H9 (cell line): ENCODE results near the gene AP2A2. TPM values are rescaled to one million over a fixed set of nuclear protein-coding genes. Genes with fewer than 3 reads are reported as not detected.

Source experiments
- DNase-seq: peaks from one replicate; pipeline ENCODE4 v3.0.0-alpha.2; 2017
- H2AFZ ChIP-seq: one replicate; pipeline ENCODE4 v1.6.1; 2013; ENCODE audit warnings: mild to moderate bottlenecking, low read length, control low read depth, moderate library complexity
- H2AK5ac ChIP-seq: 2 replicates; pipeline ENCODE4 v1.6.1; 2013; ENCODE audit warnings: low read length, control low read depth, mixed read lengths; ENCODE audit not compliant: insufficient read length
- H2BK120ac ChIP-seq: one replicate; pipeline ENCODE4 v1.6.1; 2013; ENCODE audit warnings: low read depth, mild to moderate bottlenecking, low read length, control low read depth, inconsistent platforms; ENCODE audit not compliant: poor library complexity, severe bottlenecking
- H2BK12ac ChIP-seq: 2 replicates; pipeline ENCODE4 v1.6.1; 2013; ENCODE audit warnings: low read length, control low read depth, mixed read lengths, low read depth; ENCODE audit not compliant: insufficient read length
- H2BK15ac ChIP-seq: 2 replicates; pipeline ENCODE4 v1.6.1; 2013; ENCODE audit warnings: low read depth, low read length, control low read depth
- H2BK20ac ChIP-seq: one replicate; pipeline ENCODE4 v1.6.1; 2013; ENCODE audit warnings: low read depth, mild to moderate bottlenecking, low read length, control low read depth, inconsistent platforms; ENCODE audit not compliant: poor library complexity, severe bottlenecking
- H2BK5ac ChIP-seq: 2 replicates; pipeline ENCODE4 v1.6.1; 2013; ENCODE audit warnings: low read length, control low read depth, mixed read lengths; ENCODE audit not compliant: insufficient read length
- H3K14ac ChIP-seq: 2 replicates; pipeline ENCODE4 v1.6.1; 2013; ENCODE audit warnings: low read length, control low read depth; ENCODE audit not compliant: insufficient read depth
- H3K18ac ChIP-seq: 2 replicates; pipeline ENCODE4 v1.6.1; 2013; ENCODE audit warnings: low read depth, mild to moderate bottlenecking, mixed read lengths, low read length, control low read depth; ENCODE audit not compliant: insufficient read length
- H3K23ac ChIP-seq: 2 replicates; pipeline ENCODE4 v1.6.1; 2013; ENCODE audit warnings: low read length, control low read depth, mixed read lengths, low read depth; ENCODE audit not compliant: insufficient read length
- H3K23me2 ChIP-seq: 2 replicates; pipeline ENCODE4 v1.6.1; 2013; ENCODE audit warnings: low read depth, mild to moderate bottlenecking, mixed read lengths, low read length, control low read depth; ENCODE audit not compliant: insufficient read length, poor library complexity, severe bottlenecking
- H3K27ac ChIP-seq: 2 replicates; pipeline ENCODE4 v1.5.1; 2013; ENCODE audit warnings: low read length, control low read depth, mixed read lengths, low read depth; ENCODE audit not compliant: insufficient read length
- H3K27me3 ChIP-seq: 2 replicates; pipeline ENCODE4 v1.6.1; 2013; ENCODE audit warnings: low read length, control low read depth, inconsistent platforms; ENCODE audit not compliant: insufficient read depth
- H3K4ac ChIP-seq: 2 replicates; pipeline ENCODE4 v1.6.1; 2013; ENCODE audit warnings: low read depth, mild to moderate bottlenecking, control low read depth, inconsistent platforms, low read length, moderate library complexity
- H3K4me1 ChIP-seq: 2 replicates; pipeline ENCODE4 v1.6.1; 2013; ENCODE audit warnings: low read length, control low read depth, inconsistent platforms; ENCODE audit not compliant: insufficient read depth
- H3K4me2 ChIP-seq: 2 replicates; pipeline ENCODE4 v1.6.1; 2013; ENCODE audit warnings: low read length, control low read depth, mixed read lengths; ENCODE audit not compliant: insufficient read length, insufficient read depth
- H3K56ac ChIP-seq: 2 replicates; pipeline ENCODE4 v1.6.1; 2013; ENCODE audit warnings: low read depth, mild to moderate bottlenecking, mixed read lengths, low read length, control low read depth; ENCODE audit not compliant: insufficient read length
- H3K79me1 ChIP-seq: 2 replicates; pipeline ENCODE4 v1.6.1; 2013; ENCODE audit warnings: low read depth, mild to moderate bottlenecking, moderate library complexity, low read length, control low read depth, inconsistent platforms; ENCODE audit not compliant: insufficient read depth, poor library complexity, severe bottlenecking
- H3K79me2 ChIP-seq: 2 replicates; pipeline ENCODE4 v1.6.1; 2013; ENCODE audit warnings: low read length, control low read depth, inconsistent platforms; ENCODE audit not compliant: insufficient read depth
- H3K9ac ChIP-seq: 2 replicates; pipeline ENCODE4 v1.6.1; 2013; ENCODE audit warnings: low read length, control low read depth, mixed read lengths; ENCODE audit not compliant: insufficient read length; ENCODE audit errors: extremely low read depth
- H3K9me3 ChIP-seq: one replicate; pipeline ENCODE4 v1.6.1; 2013; ENCODE audit warnings: low read depth, low read length, inconsistent platforms; ENCODE audit not compliant: control insufficient read depth
- H3T11ph ChIP-seq: one replicate; pipeline ENCODE4 v1.6.1; 2013; ENCODE audit warnings: mild to moderate bottlenecking, low read length, control low read depth, inconsistent platforms
- H4K20me1 ChIP-seq: one replicate; pipeline ENCODE4 v1.6.1; 2013; ENCODE audit not compliant: control insufficient read depth, insufficient read length, insufficient read depth
- H4K5ac ChIP-seq: 2 replicates; pipeline ENCODE4 v1.6.1; 2013; ENCODE audit warnings: low read depth, mild to moderate bottlenecking, mixed read lengths, low read length, control low read depth; ENCODE audit not compliant: insufficient read length
- H4K8ac ChIP-seq: replicated peaks from 2 replicates; pipeline ENCODE4 v1.6.1; 2013; ENCODE audit warnings: low read length, control low read depth, mixed read lengths, low read depth; ENCODE audit not compliant: insufficient read length
- H4K91ac ChIP-seq: 2 replicates; pipeline ENCODE4 v1.6.1; 2013; ENCODE audit warnings: low read depth, mild to moderate bottlenecking, moderate library complexity, mixed read lengths, low read length, control low read depth; ENCODE audit not compliant: insufficient read length
- H3K27ac Mint-ChIP-seq, 3 experiments: 2 replicates in 2 of 3; 3 replicates in 1 of 3; pipeline ENCODE4 v1.8.0; 2020 to 2021; ENCODE audit warnings: mixed read lengths in 3 of 3, mild to moderate bottlenecking in 1 of 3, moderate library complexity in 1 of 3
- H3K27me3 Mint-ChIP-seq: 2 replicates; pipeline ENCODE4 v1.8.0; 2021; ENCODE audit warnings: low read depth, mild to moderate bottlenecking, moderate library complexity, mixed read lengths
- H3K36me3 Mint-ChIP-seq, 3 experiments: 2 replicates in 2 of 3; 3 replicates in 1 of 3; pipeline ENCODE4 v1.8.0; 2020 to 2021; ENCODE audit warnings: low read depth in 3 of 3, mixed read lengths in 3 of 3; ENCODE audit not compliant: insufficient read depth in 1 of 3
- H3K4me1 Mint-ChIP-seq, 2 experiments: 2 replicates each; pipeline ENCODE4 v1.8.0; 2020; ENCODE audit warnings: mixed read lengths in 2 of 2
- H3K4me3 Mint-ChIP-seq, 2 experiments: 2 replicates in 1 of 2; 3 replicates in 1 of 2; pipeline ENCODE4 v1.8.0; 2020 to 2021; ENCODE audit warnings: mild to moderate bottlenecking in 2 of 2, mixed read lengths in 2 of 2, moderate library complexity in 1 of 2
- H3K9me3 Mint-ChIP-seq, 2 experiments: 2 replicates in 1 of 2; 3 replicates in 1 of 2; pipeline ENCODE4 v1.8.0; 2020; ENCODE audit warnings: mild to moderate bottlenecking in 2 of 2, mixed read lengths in 2 of 2, moderate library complexity in 1 of 2
- CTCF ChIP-seq: fragments of 200-600 bp; sonication (generic); conservative IDR thresholded peaks from 3 replicates; pipeline ENCODE4 v1.8.0; 2021; ENCODE audit warnings: antibody characterized with exemption, mild to moderate bottlenecking
- WGBS: extraction: QIAGEN DNeasy Blood & Tissue Kit; methylation state at CpG from one replicate; pipeline ENCODE4 v1.1.7; 2013; ENCODE audit warnings: missing lambda C conversion rate, low lambda C conversion rate, mixed read lengths; ENCODE audit not compliant: insufficient read length; ENCODE audit errors: extremely low coverage; 5-methylcytosine and 5-hydroxymethylcytosine counted together
- total RNA-seq: library from RNA; stranded (reverse); gene quantifications from 2 replicates; pipeline ENCODE4 v1.2.1, GENCODE V29; 2021

The AP2A2 gene
- total RNA-seq, 1 experiment from 2014 or later: 53.7 TPM

GRCh38 chr11:947744-948143, 22.1 kb downstream of the AP2A2 start:
- no peak for DNase-seq
- Histone ChIP-seq H3K79me2 (peaks cover 2% of the 10 kb centered on the region; the same call in 1 of the 2 replicates), H2BK12ac (no peak overlapping the region), H3K9ac (no peak overlapping the region), H4K20me1 (no peaks in the 10 kb centered on the region), H3T11ph (no peak overlapping the region), H3K79me1 (peaks cover 3% of the 10 kb centered on the region), H2BK15ac (no peak overlapping the region), H3K27me3 (no peaks in the 10 kb centered on the region), H3K9me3 (no peaks in the 10 kb centered on the region), H3K56ac (no peak overlapping the region), H2BK5ac (no peak overlapping the region), H4K8ac (no peak overlapping the region), H4K5ac (no peak overlapping the region), H3K4me2 (no peak overlapping the region), H2BK120ac (no peak overlapping the region), H4K91ac (no peak overlapping the region), H3K23ac (no peak overlapping the region), H3K4me1 (peaks cover 17% of the 10 kb centered on the region; the same call in 1 of the 2 replicates), H2AFZ (no peak overlapping the region), H3K27ac (no peak overlapping the region), H3K4ac (no peak overlapping the region), H2BK20ac (no peak overlapping the region), H3K23me2 (no peaks in the 10 kb centered on the region), H3K14ac (no peak overlapping the region), H3K18ac (no peak overlapping the region), H2AK5ac (no peak overlapping the region)
- Mint-ChIP-seq H3K4me3 (no peak overlapping the region), H3K9me3 (peaks cover 3 to 12% of the 10 kb centered on the region in 2 experiments; a peak in 4 of 5 replicates), H3K4me1 (peaks cover 67 to 73% of the 10 kb centered on the region in 2 experiments), H3K27me3 (no peaks in the 10 kb centered on the region), H3K27ac (no peak overlapping the region), H3K36me3 (peaks cover 13 to 32% (median 22%) of the 10 kb centered on the region in 3 experiments)
- no peak for TF ChIP-seq CTCF
- WGBS: no CpG with 5 or more reads among the region's 4 CpGs
